SU-DHL-6 (cell line): Measurements from ENCODE around the gene FAM210A.

ENCODE experiments used
- H2AFZ ChIP-seq: fragments of 200-600 bp; sonication (generic); 2 replicates; pipeline ENCODE4 v1.6.1; 2014; ENCODE audit warnings: low read depth, mild to moderate bottlenecking, moderate library complexity, mixed read lengths, antibody characterized with exemption, low read length; ENCODE audit not compliant: severe bottlenecking
- H3F3A ChIP-seq: fragments of 200-600 bp; shearing (Covaris generic); 2 replicates; pipeline ENCODE4 v1.6.0; 2016; ENCODE audit warnings: antibody characterized with exemption, mild to moderate bottlenecking; ENCODE audit not compliant: insufficient read depth
- H3K27ac ChIP-seq: fragments of 200-600 bp; sonication (generic); 2 replicates; pipeline ENCODE4 v1.5.1; 2016; ENCODE audit warnings: low read depth, mild to moderate bottlenecking, low read length, moderate library complexity, mixed read lengths
- H3K27me3 ChIP-seq: fragments of 200-600 bp; sonication (generic), shearing (Covaris generic); 2 replicates; pipeline ENCODE4 v1.6.0; 2014; ENCODE audit warnings: mild to moderate bottlenecking, low read length
- H3K36me3 ChIP-seq: fragments of 200-600 bp; sonication (generic); 2 replicates; pipeline ENCODE4 v1.6.1; 2014; ENCODE audit warnings: mild to moderate bottlenecking, low read length, mixed read lengths
- H3K4me2 ChIP-seq: fragments of 300-600, 200-600 bp; shearing (Covaris generic), sonication (generic); 2 replicates; pipeline ENCODE4 v1.6.0; 2014; ENCODE audit warnings: low read length, low read depth, mild to moderate bottlenecking; ENCODE audit not compliant: poor library complexity, severe bottlenecking
- H3K4me3 ChIP-seq: fragments of 200-600 bp; sonication (generic); 2 replicates; pipeline ENCODE4 v1.5.1; 2014; ENCODE audit warnings: antibody characterized with exemption, low read length, mild to moderate bottlenecking, mixed read lengths; ENCODE audit not compliant: insufficient read depth, poor library complexity, severe bottlenecking
- H3K79me2 ChIP-seq: fragments of 200-600 bp; sonication (generic); 2 replicates; pipeline ENCODE4 v1.6.1; 2014; ENCODE audit warnings: mild to moderate bottlenecking, low read length, moderate library complexity; ENCODE audit not compliant: insufficient read depth
- H3K9ac ChIP-seq: fragments of 200-600 bp; sonication (generic); 2 replicates; pipeline ENCODE4 v1.7.0; 2014; ENCODE audit warnings: mild to moderate bottlenecking, low read length
- H3K9me2 ChIP-seq: fragments of 200-600 bp; sonication (generic); replicated peaks from 2 replicates; pipeline ENCODE4 v1.6.1; 2014; ENCODE audit warnings: low read length; ENCODE audit not compliant: insufficient read depth
- H3K9me3 ChIP-seq: fragments of 200-600 bp; sonication (generic); 2 replicates; pipeline ENCODE4 v1.6.1; 2014; ENCODE audit warnings: low read length, mixed read lengths; ENCODE audit not compliant: insufficient read depth
- H4K20me1 ChIP-seq: fragments of 200-600 bp; sonication (generic); 2 replicates; pipeline ENCODE4 v1.6.1; 2014; ENCODE audit warnings: low read depth, mild to moderate bottlenecking, antibody characterized with exemption, low read length, moderate library complexity, mixed read lengths
- CTCF ChIP-seq: fragments of 200-600 bp; sonication (generic); IDR thresholded peaks from one replicate; pipeline ENCODE4 v1.5.1; 2017; ENCODE audit warnings: antibody characterized with exemption, mild to moderate bottlenecking, low read length, moderate library complexity; ENCODE audit not compliant: insufficient read depth, poor library complexity, severe bottlenecking
- EZH2phosphoT487 ChIP-seq: fragments of 200-600 bp; sonication (generic), shearing (Covaris generic); conservative IDR thresholded peaks from 2 replicates; pipeline ENCODE4 v1.6.1; 2018; ENCODE audit warnings: mild to moderate bottlenecking, antibody characterized with exemption, low read length, moderate library complexity, mixed read lengths

Gene FAM210A

GRCh38 chr18:13626544-13626908, 99.8 kb downstream of the FAM210A start:
- Histone ChIP-seq H2AFZ (no peak overlapping the region), H3K4me2 (no peak overlapping the region), H4K20me1 (no peaks in the 10 kb centered on the region), H3K79me2 (no peaks in the 10 kb centered on the region), H3K9me2 (no peaks in the 10 kb centered on the region), H3K36me3 (no peaks in the 10 kb centered on the region), H3K4me3 (no peak overlapping the region), H3K9me3 (no peaks in the 10 kb centered on the region), H3K27ac (no peak overlapping the region), H3F3A (peaks cover 4% of the 10 kb centered on the region; the same call in 1 of the 2 replicates), H3K9ac (no peak overlapping the region), H3K27me3 (no peaks in the 10 kb centered on the region)
- TF ChIP-seq EZH2phosphoT487 (no peak), CTCF (no peak)

GRCh38 chr18:13625843-13626543, 100.4 kb downstream of the FAM210A start:
- Histone ChIP-seq H3K27ac (no peak overlapping the region), H2AFZ (no peak overlapping the region), H3K9ac (no peak overlapping the region), H3K9me2 (no peaks in the 10 kb centered on the region), H4K20me1 (no peaks in the 10 kb centered on the region), H3K9me3 (no peaks in the 10 kb centered on the region), H3K4me3 (no peak overlapping the region), H3K4me2 (no peak overlapping the region), H3K79me2 (no peaks in the 10 kb centered on the region), H3K27me3 (no peaks in the 10 kb centered on the region), H3F3A (peaks cover 4% of the 10 kb centered on the region; the same call in 1 of the 2 replicates), H3K36me3 (no peaks in the 10 kb centered on the region)
- TF ChIP-seq CTCF (no peak), EZH2phosphoT487 (no peak)

GRCh38 chr18:13625355-13625754, 101.0 kb downstream of the FAM210A start:
- Histone ChIP-seq H3F3A (peaks cover 4% of the 10 kb centered on the region; the same call in 1 of the 2 replicates), H3K27me3 (no peaks in the 10 kb centered on the region), H3K27ac (no peak overlapping the region)

More at GRCh38 chr18:13625355-13625754, 101.0 kb downstream of the FAM210A start:
- H4K20me1 ChIP-seq, result no peaks in the 10 kb centered on the region
- H3K9me3 ChIP-seq, result no peaks in the 10 kb centered on the region
- no peak overlapping the region for H3K4me3 ChIP-seq
- no peaks in the 10 kb centered on the region for H3K9me2 ChIP-seq
- TF ChIP-seq EZH2phosphoT487 (no peak), CTCF (no peak)
- no peaks in the 10 kb centered on the region for H3K79me2 ChIP-seq
- H3K4me2 ChIP-seq, result no peak overlapping the region
- H2AFZ ChIP-seq, result no peak overlapping the region
- H3K36me3 ChIP-seq, result no peaks in the 10 kb centered on the region
- H3K9ac ChIP-seq, result no peak overlapping the region
